SU-DHL-6 (cell line): ENCODE results near the gene SDCBP2.

Experiments
- EZH2phosphoT487 ChIP-seq: fragments of 200-600 bp; sonication (generic), shearing (Covaris generic); conservative IDR thresholded peaks from 2 replicates; pipeline ENCODE4 v1.6.1; 2018; ENCODE audit warnings: mild to moderate bottlenecking, antibody characterized with exemption, low read length, moderate library complexity, mixed read lengths
- TF ChIP-seq, protein P1 (sequence below): fragments of 200-600 bp; sonication (generic); IDR thresholded peaks from one replicate; pipeline ENCODE4 v1.5.1; 2017; ENCODE audit warnings: antibody characterized with exemption, mild to moderate bottlenecking, low read length, moderate library complexity; ENCODE audit not compliant: insufficient read depth, poor library complexity, severe bottlenecking

- TF ChIP-seq, protein P1, sequence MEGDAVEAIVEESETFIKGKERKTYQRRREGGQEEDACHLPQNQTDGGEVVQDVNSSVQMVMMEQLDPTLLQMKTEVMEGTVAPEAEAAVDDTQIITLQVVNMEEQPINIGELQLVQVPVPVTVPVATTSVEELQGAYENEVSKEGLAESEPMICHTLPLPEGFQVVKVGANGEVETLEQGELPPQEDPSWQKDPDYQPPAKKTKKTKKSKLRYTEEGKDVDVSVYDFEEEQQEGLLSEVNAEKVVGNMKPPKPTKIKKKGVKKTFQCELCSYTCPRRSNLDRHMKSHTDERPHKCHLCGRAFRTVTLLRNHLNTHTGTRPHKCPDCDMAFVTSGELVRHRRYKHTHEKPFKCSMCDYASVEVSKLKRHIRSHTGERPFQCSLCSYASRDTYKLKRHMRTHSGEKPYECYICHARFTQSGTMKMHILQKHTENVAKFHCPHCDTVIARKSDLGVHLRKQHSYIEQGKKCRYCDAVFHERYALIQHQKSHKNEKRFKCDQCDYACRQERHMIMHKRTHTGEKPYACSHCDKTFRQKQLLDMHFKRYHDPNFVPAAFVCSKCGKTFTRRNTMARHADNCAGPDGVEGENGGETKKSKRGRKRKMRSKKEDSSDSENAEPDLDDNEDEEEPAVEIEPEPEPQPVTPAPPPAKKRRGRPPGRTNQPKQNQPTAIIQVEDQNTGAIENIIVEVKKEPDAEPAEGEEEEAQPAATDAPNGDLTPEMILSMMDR = no peak
- TF ChIP-seq EZH2phosphoT487 = no peak
These were observed 22.4 kb downstream of the SDCBP2 start for GRCh38 chr20:1306316-1307135.
